AG10803 (cell line): ENCODE measurements around the gene CRLF1.
"Not testable (repeated sequence)": the region's sequence is repeated elsewhere in the genome, so short reads cannot be mapped to it uniquely, and the experiment has no call there.

Experiments
- DNase-seq: peaks from one replicate; pipeline ENCODE4 v3.0.0; 2010; ENCODE audit warnings: low read depth
- H3K4me3 ChIP-seq: 2 replicates; pipeline ENCODE4 v1.5.1; 2011; ENCODE audit warnings: mild to moderate bottlenecking, low read length, control low read depth
- CTCF ChIP-seq: conservative IDR thresholded peaks from 2 replicates; pipeline ENCODE4 v1.5.1; 2011; ENCODE audit warnings: mild to moderate bottlenecking, low read length, control low read depth, inconsistent platforms

CRLF1 gene

GRCh38 chr19:18594824-18595373, 11.7 kb downstream of the CRLF1 start:
- peak overlapping the region; percentile 48 for H3K4me3 ChIP-seq
- no peak for TF ChIP-seq CTCF
- DNase-seq: no peak

GRCh38 chr19:18594096-18594823, 12.3 kb downstream of the CRLF1 start:
- DNase-seq: peak; percentile 76
- TF ChIP-seq CTCF: peak; percentile 45

GRCh38 chr19:18593367-18594095, 13.1 kb downstream of the CRLF1 start:
- DNase-seq: no peak

More at GRCh38 chr19:18594096-18594823, 12.3 kb downstream of the CRLF1 start:
- H3K4me3 ChIP-seq: peak overlapping the region; percentile 48

GRCh38 chr19:18592732-18593131, 13.9 kb downstream of the CRLF1 start:
- not testable (repeated sequence) for H3K4me3 ChIP-seq, DNase-seq

More at GRCh38 chr19:18593367-18594095, 13.1 kb downstream of the CRLF1 start:
- peak overlapping the region; percentile 37; the same call in 1 of the 2 replicates for H3K4me3 ChIP-seq
- no peak for TF ChIP-seq CTCF

- TF ChIP-seq CTCF: no peak
- peak; percentile 86 for DNase-seq
- no peak overlapping the region for H3K4me3 ChIP-seq
These were observed 14.7 kb downstream of the CRLF1 start for GRCh38 chr19:18591735-18592385.

GRCh38 chr19:18590273-18591272, 16.0 kb downstream of the CRLF1 start:
- DNase-seq: peak; percentile 18
- H3K4me3 ChIP-seq: no peak overlapping the region; the same call in 1 of the 2 replicates
- peak; percentile 19; the same call in 1 of the 2 replicates for TF ChIP-seq CTCF
